SU-DHL-6 (cell line): ENCODE measurements around the gene COG4.

ENCODE experiments used
- H2AFZ ChIP-seq: fragments of 200-600 bp; sonication (generic); 2 replicates; pipeline ENCODE4 v1.6.1; 2014; ENCODE audit warnings: low read depth, mild to moderate bottlenecking, moderate library complexity, mixed read lengths, antibody characterized with exemption, low read length; ENCODE audit not compliant: severe bottlenecking
- H3F3A ChIP-seq: fragments of 200-600 bp; shearing (Covaris generic); 2 replicates; pipeline ENCODE4 v1.6.0; 2016; ENCODE audit warnings: antibody characterized with exemption, mild to moderate bottlenecking; ENCODE audit not compliant: insufficient read depth
- H3K27ac ChIP-seq: fragments of 200-600 bp; sonication (generic); 2 replicates; pipeline ENCODE4 v1.5.1; 2016; ENCODE audit warnings: low read depth, mild to moderate bottlenecking, low read length, moderate library complexity, mixed read lengths
- H3K27me3 ChIP-seq: fragments of 200-600 bp; sonication (generic), shearing (Covaris generic); 2 replicates; pipeline ENCODE4 v1.6.0; 2014; ENCODE audit warnings: mild to moderate bottlenecking, low read length
- H3K36me3 ChIP-seq: fragments of 200-600 bp; sonication (generic); 2 replicates; pipeline ENCODE4 v1.6.1; 2014; ENCODE audit warnings: mild to moderate bottlenecking, low read length, mixed read lengths
- H3K4me2 ChIP-seq: fragments of 300-600, 200-600 bp; shearing (Covaris generic), sonication (generic); 2 replicates; pipeline ENCODE4 v1.6.0; 2014; ENCODE audit warnings: low read length, low read depth, mild to moderate bottlenecking; ENCODE audit not compliant: poor library complexity, severe bottlenecking
- H3K4me3 ChIP-seq: fragments of 200-600 bp; sonication (generic); 2 replicates; pipeline ENCODE4 v1.5.1; 2014; ENCODE audit warnings: antibody characterized with exemption, low read length, mild to moderate bottlenecking, mixed read lengths; ENCODE audit not compliant: insufficient read depth, poor library complexity, severe bottlenecking
- H3K79me2 ChIP-seq: fragments of 200-600 bp; sonication (generic); 2 replicates; pipeline ENCODE4 v1.6.1; 2014; ENCODE audit warnings: mild to moderate bottlenecking, low read length, moderate library complexity; ENCODE audit not compliant: insufficient read depth
- H3K9ac ChIP-seq: fragments of 200-600 bp; sonication (generic); 2 replicates; pipeline ENCODE4 v1.7.0; 2014; ENCODE audit warnings: mild to moderate bottlenecking, low read length
- H3K9me2 ChIP-seq: fragments of 200-600 bp; sonication (generic); replicated peaks from 2 replicates; pipeline ENCODE4 v1.6.1; 2014; ENCODE audit warnings: low read length; ENCODE audit not compliant: insufficient read depth
- H3K9me3 ChIP-seq: fragments of 200-600 bp; sonication (generic); 2 replicates; pipeline ENCODE4 v1.6.1; 2014; ENCODE audit warnings: low read length, mixed read lengths; ENCODE audit not compliant: insufficient read depth
- H4K20me1 ChIP-seq: fragments of 200-600 bp; sonication (generic); 2 replicates; pipeline ENCODE4 v1.6.1; 2014; ENCODE audit warnings: low read depth, mild to moderate bottlenecking, antibody characterized with exemption, low read length, moderate library complexity, mixed read lengths
- EZH2phosphoT487 ChIP-seq: fragments of 200-600 bp; sonication (generic), shearing (Covaris generic); conservative IDR thresholded peaks from 2 replicates; pipeline ENCODE4 v1.6.1; 2018; ENCODE audit warnings: mild to moderate bottlenecking, antibody characterized with exemption, low read length, moderate library complexity, mixed read lengths
- TF ChIP-seq, protein P1 (sequence below): fragments of 200-600 bp; sonication (generic); IDR thresholded peaks from one replicate; pipeline ENCODE4 v1.5.1; 2017; ENCODE audit warnings: antibody characterized with exemption, mild to moderate bottlenecking, low read length, moderate library complexity; ENCODE audit not compliant: insufficient read depth, poor library complexity, severe bottlenecking

COG4 gene

GRCh38 chr16:70448075-70448474, 75.3 kb downstream of the COG4 start:
- Histone ChIP-seq H3K9me3 (no peaks in the 10 kb centered on the region), H4K20me1 (no peaks in the 10 kb centered on the region), H3K79me2 (no peaks in the 10 kb centered on the region), H3F3A (no peaks in the 10 kb centered on the region), H3K4me3 (no peak overlapping the region), H3K27me3 (no peaks in the 10 kb centered on the region), H3K9ac (no peak overlapping the region), H3K9me2 (no peaks in the 10 kb centered on the region), H3K27ac (no peak overlapping the region), H3K4me2 (no peak overlapping the region), H3K36me3 (no peaks in the 10 kb centered on the region), H2AFZ (no peak overlapping the region)
- no peak for TF ChIP-seq EZH2phosphoT487
- TF ChIP-seq, protein P1, sequence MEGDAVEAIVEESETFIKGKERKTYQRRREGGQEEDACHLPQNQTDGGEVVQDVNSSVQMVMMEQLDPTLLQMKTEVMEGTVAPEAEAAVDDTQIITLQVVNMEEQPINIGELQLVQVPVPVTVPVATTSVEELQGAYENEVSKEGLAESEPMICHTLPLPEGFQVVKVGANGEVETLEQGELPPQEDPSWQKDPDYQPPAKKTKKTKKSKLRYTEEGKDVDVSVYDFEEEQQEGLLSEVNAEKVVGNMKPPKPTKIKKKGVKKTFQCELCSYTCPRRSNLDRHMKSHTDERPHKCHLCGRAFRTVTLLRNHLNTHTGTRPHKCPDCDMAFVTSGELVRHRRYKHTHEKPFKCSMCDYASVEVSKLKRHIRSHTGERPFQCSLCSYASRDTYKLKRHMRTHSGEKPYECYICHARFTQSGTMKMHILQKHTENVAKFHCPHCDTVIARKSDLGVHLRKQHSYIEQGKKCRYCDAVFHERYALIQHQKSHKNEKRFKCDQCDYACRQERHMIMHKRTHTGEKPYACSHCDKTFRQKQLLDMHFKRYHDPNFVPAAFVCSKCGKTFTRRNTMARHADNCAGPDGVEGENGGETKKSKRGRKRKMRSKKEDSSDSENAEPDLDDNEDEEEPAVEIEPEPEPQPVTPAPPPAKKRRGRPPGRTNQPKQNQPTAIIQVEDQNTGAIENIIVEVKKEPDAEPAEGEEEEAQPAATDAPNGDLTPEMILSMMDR = no peak

DNA sequence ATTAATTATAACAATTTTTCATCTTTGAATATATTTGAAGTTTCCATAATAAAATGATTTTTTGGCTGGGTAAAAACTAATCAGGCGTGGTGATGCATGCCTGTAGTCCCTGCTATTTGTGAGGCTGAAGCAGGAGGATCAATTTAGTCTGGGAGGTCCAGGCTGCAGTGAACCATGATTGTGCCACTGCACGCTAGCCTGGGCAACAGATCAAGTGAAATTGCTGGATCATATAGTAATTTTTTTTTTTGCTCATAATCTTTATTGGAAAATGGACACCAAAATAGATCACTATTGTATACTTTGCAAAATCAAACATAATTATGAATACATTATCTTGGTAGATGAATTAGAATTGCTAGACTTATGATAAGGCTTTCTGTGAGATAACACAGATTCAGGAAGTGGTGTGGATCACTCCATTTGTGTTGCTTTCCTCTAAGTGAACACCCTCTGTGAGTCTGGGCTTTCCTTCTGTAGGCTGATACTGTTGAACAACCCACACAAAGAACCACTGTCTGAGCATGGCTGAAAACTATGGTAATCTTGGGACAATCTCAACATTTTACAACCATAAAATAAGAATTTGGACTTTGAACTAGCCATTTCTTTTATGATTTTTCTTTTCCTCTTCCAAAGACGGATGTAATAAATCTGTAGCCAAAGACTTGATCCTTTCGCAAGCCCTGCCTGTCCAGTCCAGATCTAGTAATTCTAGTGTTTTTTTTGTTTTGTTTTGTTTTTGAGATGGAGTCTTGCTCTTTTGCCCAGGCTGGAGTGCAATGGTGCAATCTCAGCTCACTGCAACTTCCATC, 78.9 kb downstream of the COG4 start:
- H4K20me1 ChIP-seq = no peaks in the 10 kb centered on the region
- no peaks in the 10 kb centered on the region for H3F3A ChIP-seq
- H3K27me3 ChIP-seq = no peaks in the 10 kb centered on the region
- no peaks in the 10 kb centered on the region for H3K79me2 ChIP-seq
- H2AFZ ChIP-seq = no peak overlapping the region
- no peak overlapping the region for H3K9ac ChIP-seq
- TF ChIP-seq, protein P1 = no peak
- TF ChIP-seq EZH2phosphoT487 = no peak
- no peaks in the 10 kb centered on the region for H3K9me2 ChIP-seq
- no peak overlapping the region for H3K4me3 ChIP-seq
- no peak overlapping the region for H3K4me2 ChIP-seq
- H3K9me3 ChIP-seq = no peaks in the 10 kb centered on the region
- no peaks in the 10 kb centered on the region for H3K36me3 ChIP-seq
- H3K27ac ChIP-seq = no peak overlapping the region

GRCh38 chr16:70442344-70442743, 81.0 kb downstream of the COG4 start:
- H4K20me1 ChIP-seq = no peaks in the 10 kb centered on the region
- no peaks in the 10 kb centered on the region for H3K27me3 ChIP-seq
- H3K9me2 ChIP-seq = no peaks in the 10 kb centered on the region
- TF ChIP-seq EZH2phosphoT487 = no peak
- TF ChIP-seq, protein P1 = no peak
- no peaks in the 10 kb centered on the region; the same call in 1 of the 2 replicates for H3F3A ChIP-seq
- H3K4me3 ChIP-seq = no peak overlapping the region
- H2AFZ ChIP-seq = no peak overlapping the region
- H3K9me3 ChIP-seq = no peaks in the 10 kb centered on the region
- H3K27ac ChIP-seq = no peak overlapping the region
- H3K79me2 ChIP-seq = peaks cover 10% of the 10 kb centered on the region
- H3K9ac ChIP-seq = no peak overlapping the region
- H3K4me2 ChIP-seq = no peak overlapping the region
- H3K36me3 ChIP-seq = no peaks in the 10 kb centered on the region
